ENCODE data around the gene MYZAP. TPM values are rescaled to one million over a fixed set of nuclear protein-coding genes. Genes with fewer than 3 reads are reported as not detected.
A peak's percentile ranks its signal among the peaks of the same experiment; 100 is the strongest.
"Not testable (repeated sequence)": the region's sequence is repeated elsewhere in the genome, so short reads cannot be mapped to it uniquely, and the experiment has no call there.

The MYZAP gene
- total RNA-seq, 2 donors from 2014 or later = 12.9 to 21.3 TPM

DNA sequence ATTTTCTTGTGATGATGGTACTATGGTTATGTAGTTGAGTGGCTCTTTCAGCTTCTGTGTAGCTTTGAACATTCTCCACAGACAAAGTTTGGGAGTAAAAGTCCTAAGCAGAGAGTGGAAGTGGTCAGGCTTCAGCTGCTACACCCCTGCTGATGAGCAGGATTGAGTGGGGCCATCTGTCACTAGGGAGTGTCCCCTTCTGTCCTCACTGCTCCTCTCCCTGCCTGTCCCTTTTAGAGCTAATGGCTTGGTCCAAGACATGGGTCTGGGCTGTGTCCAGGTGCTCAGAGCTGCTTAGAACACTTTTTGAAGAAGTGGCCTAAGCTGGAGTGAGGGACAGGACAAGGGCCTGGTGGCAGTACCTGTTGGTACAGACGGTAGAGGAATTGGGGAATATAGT, 15.1 kb downstream of the MYZAP start:
- ATAC-seq (no peak), DNase-seq (no peak)
- intact Hi-C loops (cut with DNase I, micrococcal nuclease) = no loop called here

DNA sequence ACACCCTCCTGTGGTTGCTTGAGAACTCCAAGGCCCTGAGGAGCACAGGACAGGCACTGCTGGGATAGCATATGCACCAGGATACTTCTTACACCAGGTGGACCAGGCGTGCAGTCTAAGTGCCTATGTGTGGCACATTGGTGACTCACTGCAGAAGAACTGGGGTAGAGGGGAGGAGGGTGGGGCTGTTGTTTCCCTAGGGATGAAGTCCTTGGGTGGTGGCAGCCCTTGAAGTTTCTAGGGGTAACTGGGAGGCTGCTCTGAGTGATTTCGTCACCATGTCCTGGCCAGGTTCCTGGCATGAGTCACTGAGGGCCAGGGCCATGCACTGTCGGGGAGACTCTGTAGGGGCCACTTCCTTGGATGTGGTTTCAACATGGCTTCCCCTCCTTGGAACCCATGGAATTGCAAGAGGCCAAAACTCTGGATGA, 15.9 kb downstream of the MYZAP start:
- DNase-seq (peak; percentile 66 to 92), ATAC-seq (peak; percentile 80)
- intact Hi-C loops (cut with DNase I, micrococcal nuclease) = no loop called here

DNA sequence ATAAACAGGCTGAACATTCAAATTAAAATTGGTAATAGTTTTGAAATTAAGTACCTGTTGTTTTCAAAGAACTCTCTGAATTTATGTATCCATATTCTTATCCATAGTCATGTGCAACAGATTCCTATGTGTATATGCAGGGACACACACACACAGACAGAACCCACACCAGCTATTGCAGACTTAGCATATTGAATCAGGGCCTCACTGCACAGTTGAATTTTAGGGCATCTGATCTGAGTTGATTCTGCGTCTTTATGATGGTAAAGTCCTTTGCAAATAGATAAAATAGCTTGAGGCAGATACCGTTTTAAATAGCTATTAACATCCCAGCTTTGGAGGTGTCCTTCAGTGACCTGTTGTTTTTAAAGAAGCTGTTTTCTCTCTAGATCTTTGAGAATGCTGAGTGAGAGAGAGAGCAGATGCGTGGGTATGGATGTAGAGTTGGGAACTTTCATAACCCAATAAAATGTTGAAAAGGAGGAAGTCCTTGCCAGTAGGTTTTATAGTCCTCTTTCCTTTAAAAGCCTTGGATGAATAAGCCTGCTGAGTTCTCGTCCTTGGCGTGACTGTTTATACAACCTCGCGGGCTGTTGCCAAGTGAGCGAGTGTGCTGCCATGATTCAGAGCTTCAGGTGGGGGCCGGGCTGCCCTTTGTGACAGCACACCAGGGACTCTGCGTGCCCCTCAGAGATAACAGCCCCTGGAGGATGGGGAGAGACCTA, 18.3 kb downstream of the MYZAP start:
- peak; percentile 79 to 92 for DNase-seq
- intact Hi-C loops (cut with DNase I, micrococcal nuclease) = loop anchor here in 1 of 2 donors (5.0 kb wide), 1 partner anchor 53 kb away; no protein-coding TSS in a partner anchor
- ATAC-seq = peak; percentile 75

DNA sequence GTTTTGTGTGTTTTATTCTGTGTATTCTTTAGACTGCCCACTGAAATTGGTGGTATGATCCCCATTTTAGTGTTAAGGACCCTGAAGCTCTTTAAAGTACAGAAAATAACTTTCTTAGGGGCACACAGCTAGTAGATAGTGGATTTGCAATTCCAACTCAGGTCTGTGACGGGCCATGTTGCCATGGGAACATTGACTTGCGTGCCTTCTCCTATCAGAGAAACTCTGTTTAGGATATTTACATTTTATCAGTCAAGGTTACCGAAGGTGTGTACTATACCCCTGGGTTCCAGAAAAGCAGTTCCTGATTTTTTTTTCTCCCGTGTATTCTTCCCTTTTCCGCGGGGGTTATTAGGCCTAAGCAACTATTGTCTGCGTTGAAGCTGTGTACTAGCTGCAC, 19.4 kb downstream of the MYZAP start:
- ATAC-seq = peak; percentile 26
- intact Hi-C loops (cut with DNase I, micrococcal nuclease) = loop anchor here in 1 of 2 donors (5.0 kb wide), 1 partner anchor 54 kb away; no protein-coding TSS in a partner anchor
- no peak for DNase-seq

DNA sequence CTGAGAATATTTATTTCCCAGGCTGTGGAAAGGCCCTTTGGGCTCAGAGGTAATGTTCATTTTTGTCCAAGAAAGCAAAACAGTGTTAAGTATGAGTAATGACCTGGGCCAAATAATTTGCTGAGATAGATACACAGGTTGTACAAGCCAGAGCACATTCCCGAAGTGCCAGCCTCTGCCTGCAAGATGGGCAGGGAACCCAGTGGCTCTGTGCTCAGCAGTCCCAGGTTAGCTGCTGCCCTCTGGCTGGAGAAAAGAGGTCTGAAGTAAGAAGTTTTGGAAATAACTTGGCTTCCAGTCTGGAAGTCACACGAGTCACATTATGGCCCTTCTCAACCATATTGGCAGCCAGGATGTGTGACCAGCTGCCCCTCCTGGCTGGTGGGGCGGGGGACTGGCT, 20.2 kb downstream of the MYZAP start:
- ATAC-seq (peak; percentile 52), DNase-seq (peak; percentile 65 to 75)
- intact Hi-C loops (cut with DNase I, micrococcal nuclease) = loop anchor here in 1 of 2 donors (5.0 kb wide), 1 partner anchor 55 kb away; no protein-coding TSS in a partner anchor

DNA sequence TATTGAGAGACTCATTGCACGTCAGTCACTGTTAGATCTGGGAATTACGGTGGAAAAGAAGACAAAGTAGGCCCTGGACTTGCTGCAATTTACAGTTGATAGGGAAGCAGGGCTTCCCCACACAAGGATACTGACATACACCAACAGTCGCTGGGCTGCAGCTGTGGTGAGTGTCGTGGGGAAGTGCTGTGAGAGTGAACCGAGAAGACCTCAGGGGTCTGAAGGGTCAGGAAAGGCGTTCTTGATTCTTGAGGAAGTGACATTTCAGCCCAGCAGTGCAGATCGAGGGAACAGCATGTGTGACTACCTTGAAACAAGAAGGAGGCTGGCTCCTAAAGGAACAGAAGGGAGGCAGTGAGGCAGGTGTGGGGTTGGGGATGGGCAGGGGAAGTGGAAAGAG, 22.5 kb downstream of the MYZAP start:
- ATAC-seq (no peak), DNase-seq (no peak)
- intact Hi-C loops (cut with DNase I, micrococcal nuclease) = loop anchor here in 1 of 2 donors (5.0 kb wide), 1 partner anchor 57 kb away; no protein-coding TSS in a partner anchor

DNA sequence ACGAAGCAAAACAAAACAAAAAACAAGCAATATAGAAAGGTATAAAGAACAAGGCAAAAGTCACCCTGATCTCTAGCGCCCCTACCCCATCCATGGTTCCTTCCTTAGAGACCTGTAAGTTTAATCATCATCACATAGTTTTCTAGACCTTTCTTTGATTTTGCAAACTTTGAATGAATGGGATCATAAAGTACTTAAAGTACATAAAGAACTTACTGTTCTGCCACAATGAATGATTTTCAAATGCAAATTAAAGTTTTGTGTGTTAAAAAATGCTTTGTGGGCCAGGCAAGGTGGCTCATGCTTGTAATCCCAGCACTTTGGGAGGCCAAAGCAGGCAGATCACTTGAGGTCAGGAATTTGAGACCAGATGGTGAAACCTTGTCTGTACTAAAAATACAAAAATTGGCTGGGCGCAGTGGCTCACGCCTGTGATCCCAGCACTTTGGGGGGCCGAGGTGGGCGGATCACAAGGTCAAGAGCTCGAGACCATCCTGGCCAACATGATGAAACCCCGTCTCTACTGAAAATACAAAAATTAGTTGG, 24.3 kb downstream of the MYZAP start:
- intact Hi-C loops (cut with DNase I, micrococcal nuclease); DNase-seq; ATAC-seq: not testable (repeated sequence)

DNA sequence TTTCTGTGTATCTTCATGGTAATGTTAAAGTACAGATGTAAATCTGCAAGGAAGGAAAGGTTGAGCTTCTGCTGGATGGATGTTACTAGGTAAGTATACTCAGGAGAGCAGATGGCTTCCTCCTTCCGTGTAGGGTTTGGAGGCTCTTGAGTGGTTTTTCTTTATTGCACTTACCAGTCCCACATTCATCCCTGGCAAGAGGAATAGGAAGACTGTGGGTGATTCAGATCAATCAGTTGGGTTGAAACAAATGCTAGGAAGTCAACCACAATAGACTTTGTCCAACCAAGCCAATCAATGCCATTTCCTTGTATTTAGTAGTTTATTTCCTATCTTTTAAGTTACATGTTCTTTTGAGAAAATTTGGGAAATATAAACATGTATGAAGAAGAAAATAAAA, 26.6 kb downstream of the MYZAP start:
- DNase-seq (no peak), ATAC-seq (peak; percentile 44)
- intact Hi-C loops (cut with DNase I, micrococcal nuclease) = no loop called here

DNA sequence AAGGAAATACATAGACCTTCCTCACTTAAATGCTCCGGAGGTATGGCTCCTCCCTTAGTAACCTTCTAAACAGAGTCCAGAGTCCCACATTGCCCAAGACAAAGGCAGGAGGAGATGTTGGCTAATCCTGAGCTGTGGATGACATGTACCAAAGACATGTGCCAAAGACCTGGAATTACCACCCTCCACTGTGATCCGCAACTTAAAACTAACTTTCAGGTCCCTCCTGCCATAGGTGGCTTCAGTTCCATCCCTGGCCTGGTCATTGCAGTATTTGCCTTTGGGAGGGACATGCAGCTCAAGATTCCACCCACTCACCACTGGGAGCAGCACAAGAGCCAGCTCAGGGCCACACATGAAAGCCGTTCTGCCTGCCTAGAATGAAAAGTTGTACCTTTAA, 28.0 kb downstream of the MYZAP start:
- ATAC-seq (peak; percentile 96), DNase-seq (no peak)
- intact Hi-C loops (cut with DNase I, micrococcal nuclease) = no loop called here

DNA sequence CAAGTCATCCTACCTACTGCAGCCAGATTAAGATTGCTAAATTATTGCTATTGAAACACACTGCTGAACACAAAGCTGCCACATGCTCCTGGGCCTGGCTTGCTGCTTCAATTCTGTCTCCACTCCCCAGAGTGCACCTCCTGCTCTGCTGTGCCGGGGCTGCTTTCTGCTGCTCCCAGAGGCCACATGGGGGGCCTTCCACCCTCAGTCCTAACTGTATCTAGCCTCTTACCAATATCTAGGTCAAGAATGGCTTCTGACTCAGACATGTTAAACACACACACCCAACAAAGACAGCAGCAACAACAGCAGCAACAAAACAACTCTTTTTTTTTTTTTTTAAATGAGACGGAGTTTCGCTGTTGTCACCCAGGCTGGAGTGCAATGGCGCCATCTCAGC, 33.0 kb downstream of the MYZAP start:
- intact Hi-C loops (cut with DNase I, micrococcal nuclease) = no loop called here
- no peak for ATAC-seq

DNA sequence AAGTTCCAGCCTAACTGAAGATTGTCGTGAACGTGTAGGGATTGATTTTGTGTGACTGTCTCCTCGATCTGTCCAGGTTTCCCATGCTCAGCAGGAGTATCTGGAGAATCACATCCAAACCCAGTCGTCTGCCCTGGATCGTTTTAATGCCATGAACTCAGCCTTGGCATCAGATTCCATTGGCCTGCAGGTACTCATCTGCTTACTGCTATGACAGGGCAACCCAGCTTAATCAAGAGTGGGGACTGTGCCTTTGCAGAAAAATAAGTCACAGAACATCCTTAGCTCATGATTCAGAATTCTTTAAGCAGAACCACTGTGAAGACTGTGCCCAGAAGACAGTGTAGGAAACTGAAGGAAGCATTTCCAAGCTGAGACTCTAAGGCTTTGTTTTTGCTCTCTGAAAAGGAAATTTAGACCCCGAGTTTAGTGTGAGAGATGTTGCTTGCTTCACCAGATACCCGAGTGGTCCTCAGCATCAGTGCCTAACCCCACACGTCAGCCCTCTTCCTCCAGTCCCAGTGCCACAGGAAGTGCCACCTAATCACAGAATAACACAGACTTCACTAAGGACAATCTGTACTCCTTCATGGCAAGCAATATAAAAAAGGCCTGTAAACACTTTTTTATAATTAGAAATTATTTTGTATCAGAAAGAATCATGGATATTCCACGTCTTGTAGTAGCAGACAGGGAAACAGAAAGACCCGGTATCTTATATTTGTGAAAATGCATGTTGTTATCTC, 34.2 kb downstream of the MYZAP start:
- intact Hi-C loops (cut with DNase I, micrococcal nuclease) = no loop called here
- ATAC-seq (no peak), DNase-seq (no peak)

More for the DNA sequence above, 33.0 kb downstream of the MYZAP start:
- no peak for DNase-seq

DNA sequence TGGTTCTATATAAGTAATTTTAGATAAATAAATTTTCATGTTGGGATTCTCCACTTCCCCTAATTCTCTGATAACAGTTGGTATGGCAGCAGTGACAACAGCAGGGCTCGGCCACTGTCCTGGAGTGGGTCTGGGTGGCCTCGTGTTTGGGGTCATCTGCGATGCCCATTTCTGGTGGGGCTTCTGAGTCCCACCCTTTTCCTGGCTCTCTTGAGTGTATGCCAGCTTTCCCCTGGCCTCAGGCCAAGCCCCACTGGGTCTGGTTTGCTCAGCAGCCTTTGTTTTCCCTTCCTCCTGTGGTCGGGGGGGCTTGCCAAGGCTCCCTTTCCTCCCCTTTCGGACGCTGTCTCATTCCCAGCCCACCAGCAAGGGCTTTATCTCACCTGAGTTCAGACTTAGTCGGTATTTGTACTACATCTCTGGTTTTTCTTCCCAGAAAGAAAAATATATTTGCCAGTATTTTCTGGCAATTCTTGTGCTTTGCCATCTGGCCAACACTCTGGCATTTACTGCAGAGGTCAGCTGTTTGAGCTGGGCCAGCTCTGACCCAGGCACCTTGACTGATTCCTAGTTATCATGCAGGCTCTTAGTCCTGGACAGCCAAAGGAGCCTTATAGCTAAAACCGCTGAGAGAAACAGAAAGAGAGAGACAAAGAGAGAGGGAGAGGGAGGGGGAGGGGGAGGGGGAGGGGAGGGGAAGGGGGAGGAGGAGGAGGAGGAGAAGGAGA, 35.2 kb downstream of the MYZAP start:
- ATAC-seq (no peak), DNase-seq (no peak)
- intact Hi-C loops (cut with DNase I, micrococcal nuclease) = no loop called here

DNA sequence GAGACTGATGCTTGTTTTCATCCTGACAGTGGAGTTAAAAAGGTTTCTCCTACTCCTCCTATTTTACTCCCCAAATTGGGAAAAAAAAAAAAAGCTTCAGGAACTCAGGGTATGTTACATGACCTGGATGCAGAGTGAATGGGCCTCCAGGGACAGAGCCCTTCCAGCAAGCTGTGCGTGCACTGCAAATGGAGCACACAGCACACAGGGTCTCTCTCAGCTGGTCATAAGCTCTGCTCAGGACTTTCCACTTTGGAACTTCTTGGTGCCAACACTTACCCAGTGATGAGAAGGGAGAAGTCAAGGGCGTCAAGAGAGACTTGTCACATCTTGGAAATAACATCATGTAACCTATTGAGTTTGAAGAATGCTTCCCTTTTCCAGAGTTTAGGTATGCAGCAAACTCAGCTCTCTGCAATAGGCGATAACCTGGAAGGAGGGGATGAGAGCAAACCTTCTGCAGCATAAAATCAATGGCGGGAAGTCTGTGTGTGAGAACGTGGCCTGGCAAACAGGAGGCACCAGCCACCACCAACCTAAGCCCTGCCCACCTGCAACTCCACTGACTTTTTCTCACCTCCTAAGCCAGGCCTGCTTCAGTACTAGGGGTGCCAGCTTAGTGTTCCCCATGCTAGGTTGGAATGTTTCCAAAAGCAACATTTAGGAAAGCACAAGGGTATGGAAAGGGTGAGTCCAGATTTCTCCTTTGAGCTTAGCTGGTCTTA, 39.8 kb downstream of the MYZAP start:
- intact Hi-C loops (cut with DNase I, micrococcal nuclease) = no loop called here
- DNase-seq = no peak
- ATAC-seq = no peak

DNA sequence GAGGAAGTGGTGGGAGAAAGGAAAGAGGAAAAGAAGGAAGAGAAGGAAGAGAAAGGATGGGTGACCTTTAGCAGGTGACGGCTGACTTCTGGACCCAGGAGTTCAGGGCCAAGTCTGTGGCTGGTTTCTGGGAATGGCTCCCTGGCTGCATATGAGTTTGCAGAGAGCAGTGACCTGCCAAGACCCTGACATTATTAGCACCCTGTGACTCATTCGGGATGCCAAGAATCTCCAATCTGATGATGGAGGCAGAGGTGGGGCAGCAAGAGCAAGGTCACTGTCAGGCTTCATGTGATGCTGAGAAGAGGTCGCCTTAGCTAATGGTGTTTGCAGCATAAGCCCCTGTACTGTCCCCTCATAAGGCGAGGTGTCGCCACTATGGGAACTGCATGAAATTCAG, 42.6 kb downstream of the MYZAP start:
- ATAC-seq (no peak), DNase-seq (no peak)
- intact Hi-C loops (cut with DNase I, micrococcal nuclease) = no loop called here

DNA sequence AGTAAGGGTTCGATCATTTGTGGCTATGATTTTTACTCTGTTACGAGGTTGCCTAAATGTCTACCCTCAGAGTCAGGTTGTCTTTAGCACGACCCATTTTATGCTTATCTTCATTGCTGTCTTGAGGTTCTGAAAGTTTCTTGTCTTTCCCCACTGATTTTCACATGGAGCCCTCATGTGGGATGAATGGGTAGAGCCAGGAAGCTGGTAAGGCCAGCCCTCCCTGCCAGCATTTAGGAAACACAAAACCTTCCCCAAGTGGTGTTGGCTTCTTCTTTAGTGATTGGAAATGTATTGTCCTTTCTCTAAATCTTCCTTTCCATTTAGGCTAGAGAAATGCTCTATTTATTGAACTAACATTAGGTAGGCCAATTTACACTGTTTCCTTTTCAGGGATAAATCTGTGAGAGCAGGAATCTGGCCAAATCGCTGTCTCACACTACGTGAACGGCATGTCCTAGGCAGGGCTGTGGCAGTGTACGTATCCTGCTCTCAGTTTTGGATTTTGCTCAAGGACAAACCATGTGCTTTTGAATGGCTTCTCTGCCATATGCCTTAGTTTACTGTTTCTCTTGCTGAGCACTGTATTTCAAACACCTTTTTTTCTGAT, 43.7 kb downstream of the MYZAP start:
- intact Hi-C loops (cut with DNase I, micrococcal nuclease) = no loop called here
- ATAC-seq = peak; percentile 75
- DNase-seq = peak in 1 of 2 donors; percentile 15

DNA sequence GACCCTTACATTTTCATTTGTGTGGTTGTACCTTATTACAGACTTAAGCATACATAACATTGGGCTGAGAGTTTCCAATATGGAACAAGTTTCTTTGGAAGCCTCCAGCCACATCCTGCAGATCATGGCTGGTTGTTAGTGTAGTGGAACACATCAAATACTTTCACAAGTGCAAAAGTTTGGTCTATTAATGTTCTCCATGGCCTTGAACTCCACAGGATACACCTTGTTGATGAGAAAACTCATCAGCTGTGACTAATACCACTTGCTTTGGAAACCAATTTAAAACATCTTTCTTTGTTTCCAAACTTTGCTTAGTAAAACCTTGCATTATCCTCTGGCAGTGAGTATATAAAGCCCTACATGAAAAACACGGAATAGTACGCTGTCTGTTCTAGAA, 46.1 kb downstream of the MYZAP start:
- no peak for ATAC-seq
- no peak for DNase-seq
- intact Hi-C loops (cut with DNase I, micrococcal nuclease) = no loop called here

DNA sequence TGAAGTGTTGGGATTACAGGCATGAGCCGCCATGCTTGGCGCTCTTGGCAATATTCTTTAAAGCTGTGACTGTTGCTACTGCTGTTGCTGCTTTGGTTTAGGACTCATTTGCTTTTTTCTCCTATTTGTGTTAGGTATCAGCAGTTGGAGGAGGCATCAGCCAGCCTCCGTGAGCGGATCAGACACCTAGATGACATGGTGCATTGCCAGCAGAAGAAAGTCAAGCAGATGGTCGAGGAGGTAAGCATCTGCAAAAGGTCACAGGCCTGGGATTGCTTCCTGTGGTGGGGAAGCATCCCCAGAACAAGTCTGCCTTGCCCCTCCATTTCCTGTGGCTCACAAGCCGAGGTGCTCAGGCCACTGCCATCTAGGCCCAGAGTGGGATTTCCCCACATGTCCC, 47.6 kb downstream of the MYZAP start:
- intact Hi-C loops (cut with DNase I, micrococcal nuclease) = no loop called here
- DNase-seq (no peak), ATAC-seq (no peak)

Data from left colon (tissue), 2 donors.